ENCODE measurements around the gene FRAS1. TPM values are rescaled to one million over a fixed set of nuclear protein-coding genes. Genes with fewer than 3 reads are reported as not detected.

FRAS1 gene
- total and polyA plus RNA-seq, 9 donors = 0.16 to 5.3 (median 1.4) TPM

GRCh38 chr4:78354782-78355181, 297.7 kb downstream of the FRAS1 start:
- DNase-seq = no peak
- no peaks in the 10 kb centered on the region for H3K4me1 ChIP-seq (ENCODE audit: insufficient read depth)
- intact Hi-C loops (cut with DNase I) = no loop called here
- H3K27me3 ChIP-seq = no peaks in the 10 kb centered on the region
- TF ChIP-seq CTCF (IDR thresholded peaks at IDR 0.05) (no peak), EP300 (IDR thresholded peaks at IDR 0.05) (no peak), POLR2A (IDR thresholded peaks at IDR 0.05) (no peak)
- H3K4me3 ChIP-seq = no peak overlapping the region
- H3K27ac ChIP-seq = no peak overlapping the region
- WGBS, 3 donors = 38 to 58% (median 45%) methylated on average over 4 of the region's 4 CpGs
- H3K36me3 ChIP-seq = no peaks in the 10 kb centered on the region
- H3K9me3 ChIP-seq = no peaks in the 10 kb centered on the region

- no peak overlapping the region for H3K27ac ChIP-seq
- WGBS, 3 donors = 38 to 68% (median 61%) methylated on average over 3 of the region's 3 CpGs
- intact Hi-C loops (cut with DNase I) = no loop called here
These were observed 298.2 kb downstream of the FRAS1 start for GRCh38 chr4:78355306-78355705.

GRCh38 chr4:78356251-78356786, 299.2 kb downstream of the FRAS1 start:
- TF ChIP-seq CTCF (IDR thresholded peaks at IDR 0.05) (no peak), EP300 (IDR thresholded peaks at IDR 0.05) (no peak), POLR2A (IDR thresholded peaks at IDR 0.05) (no peak)
- 40 to 55% (median 47%) methylated on average over 2 of the region's 2 CpGs for WGBS, 3 donors
- Histone ChIP-seq H3K4me3 (no peak overlapping the region), H3K9me3 (no peaks in the 10 kb centered on the region), H3K4me1 (ENCODE audit: insufficient read depth) (no peaks in the 10 kb centered on the region), H3K27ac (no peak overlapping the region), H3K36me3 (no peaks in the 10 kb centered on the region), H3K27me3 (no peaks in the 10 kb centered on the region)
- intact Hi-C loops (cut with DNase I) = no loop called here
- no peak for DNase-seq

More at GRCh38 chr4:78355306-78355705, 298.2 kb downstream of the FRAS1 start:
- H3K4me1 ChIP-seq (ENCODE audit: insufficient read depth) = no peaks in the 10 kb centered on the region
- no peaks in the 10 kb centered on the region for H3K9me3 ChIP-seq
- no peak for DNase-seq
- no peaks in the 10 kb centered on the region for H3K27me3 ChIP-seq
- no peak overlapping the region for H3K4me3 ChIP-seq
- H3K36me3 ChIP-seq = no peaks in the 10 kb centered on the region
- TF ChIP-seq POLR2A (IDR thresholded peaks at IDR 0.05) (no peak), EP300 (IDR thresholded peaks at IDR 0.05) (no peak), CTCF (IDR thresholded peaks at IDR 0.05) (no peak)

GRCh38 chr4:78357122-78357521, 300.0 kb downstream of the FRAS1 start:
- Histone ChIP-seq H3K36me3 (no peaks in the 10 kb centered on the region), H3K4me3 (no peak overlapping the region), H3K27me3 (no peaks in the 10 kb centered on the region), H3K27ac (no peak overlapping the region), H3K4me1 (ENCODE audit: insufficient read depth) (no peaks in the 10 kb centered on the region), H3K9me3 (no peaks in the 10 kb centered on the region)
- no peak for DNase-seq
- whole genome bisulfite sequencing, 3 donors = 81 to 89% (median 81%) methylated on average over 1 of the region's 1 CpG
- intact Hi-C loops (cut with DNase I) = no loop called here
- no peak for TF ChIP-seq CTCF (IDR thresholded peaks at IDR 0.05)
- TF ChIP-seq POLR2A (IDR thresholded peaks at IDR 0.05) = no peak
- no peak for TF ChIP-seq EP300 (IDR thresholded peaks at IDR 0.05)

Measured in ovary (tissue), 9 donors.